ENCODE data around the gene LILRB2.

GRCh38 chr19:54231077-54231931, 49.6 kb downstream of the LILRB2 start:
- TF ChIP-seq CTCF (IDR thresholded peaks at IDR 0.05) (peak; percentile 99), ZFX (IDR thresholded peaks at IDR 0.05; ENCODE audit: borderline replicate concordance) (no peak)

Measured in 22Rv1 (cell line).